ENCODE results near the gene ABCA4.

The ABCA4 gene

GRCh38 chr1:94020764-94021579 is 100.0 kb downstream of the ABCA4 start:
- Mint-ChIP-seq H3K4me3 (peak overlapping the region; percentile 24), H3K36me3 (ENCODE audit: insufficient read depth) (peaks cover 3% of the 10 kb centered on the region), H3K27me3 (peaks cover 12% of the 10 kb centered on the region), H3K4me1 (peaks cover 34% of the 10 kb centered on the region), H3K27ac (ENCODE audit: low read depth) (peak overlapping the region; percentile 76), H3K9me3 (no peaks in the 10 kb centered on the region)
- DNase-seq (ENCODE audit: low spot score in 2 of 2) (peak in 1 of 2 donors; percentile 24), ATAC-seq (replicated peaks; ENCODE audit: extremely low read depth, poor library complexity, severe bottlenecking) (peak; percentile 70)

DNA sequence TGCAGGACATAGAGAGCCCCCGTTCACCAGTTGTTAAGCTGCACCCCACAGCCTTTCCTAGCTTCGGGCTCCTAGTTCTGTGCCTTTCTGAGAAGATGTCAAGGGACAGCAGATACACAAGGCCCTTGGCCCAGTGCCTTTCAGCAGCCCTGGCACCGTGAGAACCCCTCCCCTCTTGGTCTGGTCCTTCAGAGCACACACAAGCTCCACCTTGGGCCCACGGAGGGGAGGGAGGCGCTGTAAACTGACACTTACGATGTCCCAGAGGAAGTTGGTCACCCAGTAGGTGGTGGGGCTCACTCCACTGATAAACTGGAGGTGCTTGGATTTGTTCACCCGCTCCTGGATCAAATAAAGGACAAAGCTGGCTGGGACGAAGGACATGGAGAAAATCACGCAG is 101.6 kb downstream of the ABCA4 start:
- Mint-ChIP-seq H3K4me3 (no peak overlapping the region), H3K36me3 (ENCODE audit: insufficient read depth) (peaks cover 3% of the 10 kb centered on the region), H3K27me3 (no peaks in the 10 kb centered on the region), H3K4me1 (peaks cover 35% of the 10 kb centered on the region), H3K27ac (ENCODE audit: low read depth) (no peak overlapping the region), H3K9me3 (no peaks in the 10 kb centered on the region)
- ATAC-seq (replicated peaks; ENCODE audit: extremely low read depth, poor library complexity, severe bottlenecking) (no peak), DNase-seq (ENCODE audit: low spot score in 2 of 2) (no peak)

- ATAC-seq (replicated peaks; ENCODE audit: extremely low read depth, poor library complexity, severe bottlenecking) (peak; percentile 92), DNase-seq (ENCODE audit: low spot score in 2 of 2) (peak in 1 of 2 donors; percentile 37)
- H3K4me3 Mint-ChIP-seq: peak overlapping the region; percentile 2
- H3K36me3 Mint-ChIP-seq (ENCODE audit: insufficient read depth): peaks cover 3% of the 10 kb centered on the region
- H3K4me1 Mint-ChIP-seq: peaks cover 32% of the 10 kb centered on the region
- H3K27ac Mint-ChIP-seq (ENCODE audit: low read depth): peak overlapping the region; percentile 3
- H3K27me3 Mint-ChIP-seq: peaks cover 4% of the 10 kb centered on the region
- no peaks in the 10 kb centered on the region for H3K9me3 Mint-ChIP-seq
These were observed 103.7 kb downstream of the ABCA4 start for GRCh38 chr1:94017155-94017829.

DNA sequence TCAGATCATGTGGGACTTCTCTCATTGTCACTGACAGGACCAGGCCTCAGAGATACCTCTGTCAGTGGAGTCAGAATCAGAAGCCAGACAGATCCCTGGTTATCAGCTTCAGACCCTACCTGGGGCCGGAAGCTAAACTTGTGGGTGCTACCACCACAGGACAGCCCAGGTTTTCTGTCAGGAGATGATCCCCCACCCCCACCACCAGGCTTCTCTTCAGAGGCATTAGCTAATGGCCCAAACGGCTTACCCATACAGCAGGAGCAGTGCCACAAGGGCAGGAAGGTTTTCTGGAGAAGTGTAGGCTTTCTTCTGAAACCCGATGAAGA is 105.5 kb downstream of the ABCA4 start:
- DNase-seq (ENCODE audit: low spot score in 2 of 2) (no peak), ATAC-seq (replicated peaks; ENCODE audit: extremely low read depth, poor library complexity, severe bottlenecking) (no peak)
- Mint-ChIP-seq H3K27ac (ENCODE audit: low read depth) (peak overlapping the region; percentile 3), H3K27me3 (peaks cover 11% of the 10 kb centered on the region), H3K4me1 (peaks cover 17% of the 10 kb centered on the region), H3K36me3 (ENCODE audit: insufficient read depth) (no peaks in the 10 kb centered on the region), H3K9me3 (no peaks in the 10 kb centered on the region), H3K4me3 (no peak overlapping the region)

DNA sequence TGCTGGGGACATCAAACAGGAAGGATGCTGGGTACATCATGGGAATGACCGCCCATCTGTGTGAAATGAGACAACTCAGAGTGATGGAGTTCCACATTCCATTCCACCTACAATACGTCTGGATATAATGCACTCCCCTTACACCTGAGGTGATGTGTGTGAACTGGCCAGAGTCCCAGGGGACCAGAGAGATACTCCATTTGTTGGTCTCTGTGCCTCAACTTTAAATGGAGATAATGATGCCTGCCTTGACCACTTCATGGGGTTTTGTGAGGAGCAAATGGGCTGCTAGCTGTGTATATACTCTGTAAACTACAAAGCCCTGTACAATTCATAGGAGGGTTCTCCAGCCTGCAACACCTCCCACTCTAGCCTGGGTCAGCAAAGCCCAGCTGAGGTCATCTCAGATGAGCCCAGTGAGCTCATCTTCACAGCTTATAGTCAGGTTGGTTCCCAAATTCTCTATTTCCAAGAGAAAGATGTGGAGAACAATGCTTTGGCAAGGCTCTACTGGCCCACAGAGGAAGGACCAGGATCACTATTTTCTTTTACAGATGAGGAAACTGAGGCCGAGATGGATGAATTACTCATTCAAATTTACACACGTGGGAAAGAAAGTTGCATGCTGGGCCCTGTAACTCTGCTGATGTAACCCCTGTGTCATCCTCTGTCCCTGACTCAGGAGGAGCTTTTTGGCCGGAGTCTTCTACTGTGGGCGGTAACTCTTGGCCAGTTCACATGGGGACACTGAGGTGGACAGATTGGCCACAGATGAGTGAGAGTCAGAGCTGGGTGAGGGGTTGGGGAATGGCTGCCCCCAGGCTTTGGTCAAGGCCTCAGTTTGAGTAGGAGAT is 106.1 kb downstream of the ABCA4 start:
- no peaks in the 10 kb centered on the region for H3K9me3 Mint-ChIP-seq
- H3K4me1 Mint-ChIP-seq: peaks cover 17% of the 10 kb centered on the region
- peaks cover 11% of the 10 kb centered on the region for H3K27me3 Mint-ChIP-seq
- H3K4me3 Mint-ChIP-seq: no peak overlapping the region
- peak overlapping the region; percentile 4 for H3K27ac Mint-ChIP-seq (ENCODE audit: low read depth)
- H3K36me3 Mint-ChIP-seq (ENCODE audit: insufficient read depth): no peaks in the 10 kb centered on the region
- no peak for DNase-seq (ENCODE audit: low spot score in 2 of 2)
- ATAC-seq (replicated peaks; ENCODE audit: extremely low read depth, poor library complexity, severe bottlenecking): no peak

GRCh38 chr1:94014087-94014486 is 106.9 kb downstream of the ABCA4 start:
- H3K36me3 Mint-ChIP-seq (ENCODE audit: insufficient read depth): no peaks in the 10 kb centered on the region
- no peak overlapping the region for H3K27ac Mint-ChIP-seq (ENCODE audit: low read depth)
- ATAC-seq (replicated peaks; ENCODE audit: extremely low read depth, poor library complexity, severe bottlenecking): no peak
- no peaks in the 10 kb centered on the region for H3K9me3 Mint-ChIP-seq
- H3K4me1 Mint-ChIP-seq: peaks cover 17% of the 10 kb centered on the region
- no peak overlapping the region for H3K4me3 Mint-ChIP-seq
- peaks cover 11% of the 10 kb centered on the region for H3K27me3 Mint-ChIP-seq
- DNase-seq (ENCODE audit: low spot score in 2 of 2): no peak

DNA sequence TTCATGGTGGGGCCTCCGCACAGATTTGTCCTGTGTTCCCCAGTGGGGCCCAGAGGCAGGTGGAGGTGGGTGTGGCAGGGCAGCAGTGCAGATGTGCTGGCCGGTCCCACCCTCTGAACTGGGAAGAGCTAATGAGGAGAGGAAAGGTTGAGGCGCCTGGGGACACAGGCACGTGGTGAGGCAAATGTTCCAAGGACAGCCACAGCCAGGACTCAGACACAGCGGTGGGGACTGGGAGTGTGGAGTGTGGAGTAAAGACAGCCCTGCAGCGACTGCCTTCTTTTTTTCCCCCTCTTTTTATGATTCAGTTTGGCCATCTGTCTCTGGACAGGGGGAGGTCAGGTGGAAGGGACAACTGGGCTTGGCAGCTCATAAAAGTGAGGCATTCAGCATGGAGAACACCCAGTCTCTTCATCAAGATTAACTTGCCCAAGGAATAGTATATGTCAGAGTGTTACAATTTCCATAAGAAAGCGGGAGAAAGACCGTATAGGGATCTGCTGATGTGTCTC is 107.5 kb downstream of the ABCA4 start:
- ATAC-seq (replicated peaks; ENCODE audit: extremely low read depth, poor library complexity, severe bottlenecking) (no peak), DNase-seq (ENCODE audit: low spot score in 2 of 2) (no peak)
- H3K27me3 Mint-ChIP-seq: peaks cover 11% of the 10 kb centered on the region
- peak overlapping the region; percentile 30 for H3K27ac Mint-ChIP-seq (ENCODE audit: low read depth)
- H3K4me3 Mint-ChIP-seq: no peak overlapping the region
- no peaks in the 10 kb centered on the region for H3K36me3 Mint-ChIP-seq (ENCODE audit: insufficient read depth)
- peaks cover 17% of the 10 kb centered on the region for H3K4me1 Mint-ChIP-seq
- H3K9me3 Mint-ChIP-seq: no peaks in the 10 kb centered on the region

- Mint-ChIP-seq H3K27ac (ENCODE audit: low read depth) (peak overlapping the region; percentile 30), H3K4me1 (peaks cover 17% of the 10 kb centered on the region), H3K4me3 (no peak overlapping the region), H3K36me3 (ENCODE audit: insufficient read depth) (no peaks in the 10 kb centered on the region), H3K27me3 (peaks cover 11% of the 10 kb centered on the region), H3K9me3 (no peaks in the 10 kb centered on the region)
- no peak for DNase-seq (ENCODE audit: low spot score in 2 of 2)
- ATAC-seq (replicated peaks; ENCODE audit: extremely low read depth, poor library complexity, severe bottlenecking): no peak
These were observed 108.1 kb downstream of the ABCA4 start for GRCh38 chr1:94012708-94013366.

GRCh38 chr1:94011709-94012595 is 109.0 kb downstream of the ABCA4 start:
- peaks cover 11% of the 10 kb centered on the region for H3K4me1 Mint-ChIP-seq
- no peak overlapping the region for H3K27ac Mint-ChIP-seq (ENCODE audit: low read depth)
- H3K9me3 Mint-ChIP-seq: no peaks in the 10 kb centered on the region
- no peak overlapping the region for H3K4me3 Mint-ChIP-seq
- H3K27me3 Mint-ChIP-seq: peaks cover 11% of the 10 kb centered on the region
- no peaks in the 10 kb centered on the region for H3K36me3 Mint-ChIP-seq (ENCODE audit: insufficient read depth)
- ATAC-seq (replicated peaks; ENCODE audit: extremely low read depth, poor library complexity, severe bottlenecking) (no peak), DNase-seq (ENCODE audit: low spot score in 2 of 2) (no peak)

DNA sequence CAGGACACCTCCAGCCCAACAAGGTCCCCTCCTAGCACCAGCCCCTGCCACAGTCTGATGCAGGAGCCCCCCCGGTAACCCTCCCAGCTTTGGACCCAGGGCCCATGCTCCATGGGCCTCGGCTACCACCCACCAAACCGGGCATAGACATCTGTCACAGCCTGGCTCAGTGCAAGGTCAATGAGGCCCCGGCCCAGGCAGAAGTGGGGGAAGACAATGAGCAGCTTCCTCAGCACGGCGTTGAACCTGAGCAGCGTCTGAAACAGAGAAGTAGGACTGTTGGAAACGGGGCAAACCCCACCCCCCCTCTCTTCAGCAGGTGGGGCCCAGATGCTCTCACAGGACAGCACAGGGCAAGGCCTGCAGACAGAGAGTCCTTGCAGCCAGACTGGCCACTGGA is 109.8 kb downstream of the ABCA4 start:
- Mint-ChIP-seq H3K4me3 (no peak overlapping the region), H3K27ac (ENCODE audit: low read depth) (no peak overlapping the region), H3K27me3 (peaks cover 11% of the 10 kb centered on the region), H3K36me3 (ENCODE audit: insufficient read depth) (no peaks in the 10 kb centered on the region), H3K4me1 (peaks cover 3% of the 10 kb centered on the region), H3K9me3 (no peaks in the 10 kb centered on the region)
- ATAC-seq (replicated peaks; ENCODE audit: extremely low read depth, poor library complexity, severe bottlenecking): no peak
- no peak for DNase-seq (ENCODE audit: low spot score in 2 of 2)

GRCh38 chr1:94009304-94009703 is 111.6 kb downstream of the ABCA4 start:
- no peak overlapping the region for H3K4me3 Mint-ChIP-seq
- ATAC-seq (replicated peaks; ENCODE audit: extremely low read depth, poor library complexity, severe bottlenecking): no peak
- no peak for DNase-seq (ENCODE audit: low spot score in 2 of 2)
- peaks cover 26% of the 10 kb centered on the region for H3K27me3 Mint-ChIP-seq
- H3K4me1 Mint-ChIP-seq: no peaks in the 10 kb centered on the region
- no peak overlapping the region for H3K27ac Mint-ChIP-seq (ENCODE audit: low read depth)
- H3K9me3 Mint-ChIP-seq: no peaks in the 10 kb centered on the region
- H3K36me3 Mint-ChIP-seq (ENCODE audit: insufficient read depth): no peaks in the 10 kb centered on the region
